Skeletal muscle tissue (tissue), 5 donors: ENCODE results near the gene GPR65. TPM values are rescaled to one million over a fixed set of nuclear protein-coding genes. Genes with fewer than 3 reads are reported as not detected.
A peak's percentile ranks its signal among the peaks of the same experiment; 100 is the strongest.

Experiments used
- H3K27ac ChIP-seq: one replicate; pipeline ENCODE4 v1.7.0; 2013; ENCODE audit warnings: mild to moderate bottlenecking, low read depth, low read length, inconsistent platforms
- H3K27me3 ChIP-seq, 3 donors: one replicate each; pipeline ENCODE4 v1.7.0; 2013; ENCODE audit warnings: low read length in 3 of 3; ENCODE audit not compliant: control insufficient read depth in 3 of 3, insufficient read depth in 3 of 3
- H3K36me3 ChIP-seq, 3 donors: one replicate each; pipeline ENCODE4 v1.7.0; 2013; ENCODE audit warnings: low read length in 3 of 3; ENCODE audit not compliant: control insufficient read depth in 3 of 3, insufficient read depth in 3 of 3
- H3K4me1 ChIP-seq, 3 donors: one replicate each; pipeline ENCODE4 v1.7.0; 2013; ENCODE audit warnings: low read length in 3 of 3, mild to moderate bottlenecking in 3 of 3; ENCODE audit not compliant: control insufficient read depth in 3 of 3, insufficient read depth in 3 of 3
- H3K4me3 ChIP-seq, 3 donors: one replicate each; pipeline ENCODE4 v1.7.0; 2013; ENCODE audit warnings: low read length in 3 of 3
- H3K9ac ChIP-seq, 3 donors: one replicate each; pipeline ENCODE4 v1.7.0; 2013; ENCODE audit warnings: low read length in 3 of 3, mild to moderate bottlenecking in 3 of 3, moderate library complexity in 2 of 3, low read depth in 1 of 3
- H3K9me3 ChIP-seq, 3 donors: one replicate each; pipeline ENCODE4 v1.7.0; 2013; ENCODE audit warnings: low read length in 3 of 3; ENCODE audit not compliant: control insufficient read depth in 3 of 3
- small RNA-seq: library from RNA; depleted of rRNA; stranded (forward); fragments of <200 nt; gene quantifications from one replicate; pipeline ENCODE3, GENCODE V24; 2014
- total RNA-seq: library from RNA; depleted of rRNA; stranded (reverse); fragments of >200 nt; gene quantifications from one replicate; pipeline ENCODE4 v1.2.3, GENCODE V29; 2014
- donor health status: Osteomylitis.

Gene GPR65
- total RNA-seq, 1 donor from 2014 or later: 0.52 TPM

DNA sequence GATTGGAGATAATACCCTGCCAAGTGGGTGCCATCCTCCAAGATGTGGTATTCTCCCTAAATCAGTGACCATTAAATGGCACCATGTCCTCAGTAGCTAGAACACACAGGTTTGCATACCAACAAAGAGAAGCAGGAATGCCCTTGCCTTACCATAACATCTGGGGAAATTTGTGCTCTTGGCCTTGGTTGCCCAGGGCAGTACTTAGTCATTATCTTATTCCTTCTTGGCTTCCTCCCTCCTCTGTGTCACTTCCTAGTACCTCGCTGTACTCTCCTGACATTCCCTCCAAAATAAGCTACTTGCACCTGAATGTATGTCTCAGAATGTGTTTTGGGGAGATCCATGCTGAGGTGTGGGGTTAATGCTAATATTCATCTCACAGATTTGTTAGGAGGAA is 43.4 kb downstream of the GPR65 start:
- Histone ChIP-seq H3K9me3 (no peaks in the 10 kb centered on the region), H3K36me3 (no peaks in the 10 kb centered on the region), H3K4me1 (no peaks in the 10 kb centered on the region), H3K27ac (no peak overlapping the region), H3K4me3 (no peak overlapping the region), H3K27me3 (no peaks in the 10 kb centered on the region), H3K9ac (no peak overlapping the region)

DNA sequence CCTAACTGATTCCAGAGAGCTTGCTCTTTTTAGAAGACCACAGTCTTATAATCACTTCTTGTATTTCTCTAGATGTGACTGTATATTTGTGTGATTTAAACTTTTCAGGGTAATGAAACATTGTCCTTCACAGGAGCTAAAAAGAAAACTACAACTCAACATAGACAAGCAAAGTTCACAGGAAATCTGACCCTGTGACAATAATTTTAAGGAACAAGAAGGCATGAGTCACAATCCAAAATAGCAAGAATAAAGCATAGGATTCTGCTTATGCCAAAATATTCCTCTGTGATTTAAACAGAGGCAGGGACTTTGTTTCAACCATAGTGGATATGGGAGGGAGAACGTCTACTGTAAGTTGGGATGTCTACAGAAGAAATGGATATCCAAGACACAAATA is 44.3 kb downstream of the GPR65 start:
- Histone ChIP-seq H3K4me1 (no peaks in the 10 kb centered on the region), H3K9ac (no peak overlapping the region), H3K4me3 (no peak overlapping the region), H3K27ac (peak overlapping the region; percentile 37), H3K36me3 (no peaks in the 10 kb centered on the region), H3K9me3 (no peaks in the 10 kb centered on the region), H3K27me3 (no peaks in the 10 kb centered on the region)

DNA sequence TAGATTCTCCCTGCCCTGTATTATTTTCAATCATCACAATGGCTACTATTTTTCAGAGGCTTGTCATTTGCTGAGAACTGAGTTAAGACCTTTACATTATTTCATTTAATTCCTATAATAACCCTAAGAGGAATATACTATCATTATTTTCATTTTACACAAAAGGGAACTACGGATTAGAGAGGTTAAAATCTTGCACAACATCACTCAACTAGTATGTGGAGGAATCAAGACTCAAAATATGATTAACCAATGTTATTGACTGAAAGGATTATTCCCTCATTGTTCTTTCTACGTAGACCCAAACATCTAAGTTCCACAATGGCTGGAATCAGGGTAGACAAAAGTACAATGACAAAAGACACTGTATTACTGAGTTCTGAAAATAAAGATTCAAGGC is 45.0 kb downstream of the GPR65 start:
- Histone ChIP-seq H3K27me3 (no peaks in the 10 kb centered on the region), H3K4me1 (no peaks in the 10 kb centered on the region), H3K27ac (no peak overlapping the region), H3K9me3 (no peaks in the 10 kb centered on the region), H3K36me3 (no peaks in the 10 kb centered on the region), H3K4me3 (no peak overlapping the region), H3K9ac (no peak overlapping the region)

DNA sequence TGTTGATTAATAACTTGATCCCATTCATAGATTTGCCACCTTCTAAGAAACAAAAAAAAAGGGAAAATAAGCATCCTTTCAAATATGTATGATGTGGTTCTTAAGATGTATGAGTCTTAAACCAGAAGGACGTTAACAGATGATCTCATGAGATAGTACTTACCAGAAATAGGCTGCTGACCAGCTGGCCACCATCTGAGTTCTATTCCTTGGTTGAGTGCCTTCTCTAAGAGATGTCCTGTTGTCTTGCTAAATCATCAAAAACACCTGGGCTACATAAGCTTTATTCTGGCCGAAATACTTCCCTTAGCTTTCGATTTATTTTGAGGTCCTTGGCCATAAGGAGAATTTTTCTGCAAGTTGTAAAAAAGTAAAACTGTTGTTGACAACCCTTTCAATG is 55.6 kb downstream of the GPR65 start:
- H3K36me3 ChIP-seq: no peaks in the 10 kb centered on the region
- H3K4me3 ChIP-seq: no peak overlapping the region
- no peak overlapping the region for H3K27ac ChIP-seq
- H3K4me1 ChIP-seq: no peaks in the 10 kb centered on the region
- no peaks in the 10 kb centered on the region for H3K9me3 ChIP-seq
- no peaks in the 10 kb centered on the region for H3K27me3 ChIP-seq
- H3K9ac ChIP-seq: no peak overlapping the region

- H3K27ac ChIP-seq: no peak overlapping the region
- no peaks in the 10 kb centered on the region for H3K27me3 ChIP-seq
- H3K36me3 ChIP-seq: no peaks in the 10 kb centered on the region
- H3K9ac ChIP-seq: no peak overlapping the region
- H3K4me3 ChIP-seq: no peak overlapping the region
- no peaks in the 10 kb centered on the region for H3K4me1 ChIP-seq
- no peaks in the 10 kb centered on the region for H3K9me3 ChIP-seq
These were observed 58.9 kb downstream of the GPR65 start for GRCh38 chr14:88063811-88064210.

Small RNAs within 50 kb of the gene (small RNA-seq; reads per million reads assigned to genes)
- not detected for gene RNU6-835P

Other genes with a start within 250 kb of the GPR65 start
- 24.5 TPM for gene GALC, start 12.0 kb upstream of the GPR65 start, total RNA-seq